NCI-H1417 (cell line): ENCODE measurements around the gene ROPN1B.
"Not testable (repeated sequence)": the region's sequence is repeated elsewhere in the genome, so short reads cannot be mapped to it uniquely, and the experiment has no call there.

ENCODE experiments used
- DNase-seq, 3 experiments: peaks; one replicate each; lab custom pipeline; 2025; lab: John Stamatoyannopoulos, UW

Gene ROPN1B

DNA sequence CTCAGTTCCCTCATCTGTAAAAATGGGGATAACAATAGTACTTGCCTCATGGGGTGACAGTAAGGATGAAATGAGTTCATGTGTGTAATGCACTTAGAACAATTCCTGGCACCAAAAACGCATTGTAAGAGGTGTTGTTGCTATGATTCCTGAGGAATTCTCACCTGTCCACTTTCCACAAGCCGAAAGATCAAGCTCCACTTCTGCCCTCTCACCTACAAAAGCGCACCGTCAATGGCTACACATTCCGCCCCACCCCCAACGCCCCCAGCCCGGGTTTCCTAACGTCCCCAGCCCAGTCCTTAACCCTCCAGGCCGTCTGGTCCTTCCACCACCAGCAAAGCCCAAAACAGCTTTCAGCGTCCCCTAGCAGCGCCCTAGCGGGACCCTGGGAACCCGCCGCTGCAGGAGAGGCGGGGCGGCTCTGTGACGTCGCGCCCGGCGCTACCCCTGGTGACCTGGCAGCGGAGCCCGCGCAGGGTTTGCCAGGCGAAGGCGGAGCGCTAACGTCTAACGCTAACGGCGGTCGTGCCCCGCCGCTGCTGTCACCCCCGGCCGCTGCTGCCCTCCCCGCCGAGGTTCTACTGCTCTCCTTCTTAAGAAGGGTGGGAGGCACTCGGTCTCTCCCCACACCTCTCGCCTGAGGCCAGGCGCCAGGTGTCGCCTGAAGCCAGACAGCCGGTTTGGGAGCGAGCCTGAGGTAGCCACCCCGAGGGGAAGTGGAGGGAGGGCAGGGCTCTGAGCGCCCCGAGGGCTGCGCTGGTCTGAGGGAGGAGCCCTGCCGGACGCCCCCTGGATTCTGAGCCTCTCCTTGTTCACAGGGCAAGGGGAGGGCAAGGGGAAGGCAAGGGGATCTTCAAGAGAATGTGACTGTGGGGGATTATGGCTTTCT lies at the start of gene ROPN1B:
Gene ROPN1B, plus strand, starts transcription at position 478 of the 892 bp plus-strand sequence. CDS start 2,877 bp downstream, outside the sequence.
- DNase-seq, result not testable (repeated sequence)

DNA sequence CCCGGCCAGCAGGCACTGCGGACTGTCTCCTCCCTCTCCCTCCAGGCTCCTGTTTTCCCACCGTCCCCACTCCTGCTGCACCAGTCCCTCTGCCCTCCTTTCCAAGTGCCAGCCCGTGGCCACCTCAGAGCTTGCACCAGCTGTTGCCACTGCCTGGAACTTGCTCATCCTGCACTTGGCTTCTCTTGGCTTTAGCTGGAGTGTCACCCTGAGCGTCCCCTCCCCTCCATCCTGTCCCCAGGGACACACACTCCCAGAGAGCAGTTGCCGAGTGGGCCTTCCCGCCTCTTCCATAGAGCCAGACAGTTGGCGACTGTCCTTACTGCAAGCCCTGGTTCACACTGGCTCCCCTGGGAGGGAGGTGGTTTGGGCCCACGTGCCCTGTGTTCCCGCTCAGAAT lies 48.8 kb upstream of the ROPN1B start:
- not testable (repeated sequence) for DNase-seq

DNA sequence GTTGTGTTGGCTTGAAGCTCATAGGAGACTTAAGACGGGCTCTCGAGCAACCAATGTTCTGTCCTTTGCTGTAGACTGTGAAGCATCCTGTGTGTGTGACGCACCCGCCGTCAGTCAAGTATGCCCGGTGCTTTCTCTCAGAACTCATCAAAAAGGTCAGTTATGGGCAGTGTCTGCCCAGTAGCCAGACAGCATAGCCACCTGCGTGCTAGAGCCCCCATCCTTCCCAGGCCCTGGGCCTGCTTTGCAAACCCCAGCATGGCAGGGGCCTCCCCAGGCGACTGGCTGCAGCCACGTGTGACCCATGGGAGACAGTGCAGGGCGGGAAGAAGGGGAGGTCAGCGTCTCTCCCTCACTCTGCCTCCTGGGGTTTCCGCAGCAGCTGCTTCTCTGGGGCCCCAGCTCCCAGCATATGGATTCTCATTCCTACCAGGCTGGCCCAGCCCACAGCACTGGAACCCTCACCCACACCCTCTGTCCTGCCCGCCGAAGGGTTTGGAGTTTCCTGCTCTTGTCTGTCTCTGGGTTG lies 48.2 kb upstream of the ROPN1B start:
- DNase-seq, result not testable (repeated sequence)

DNA sequence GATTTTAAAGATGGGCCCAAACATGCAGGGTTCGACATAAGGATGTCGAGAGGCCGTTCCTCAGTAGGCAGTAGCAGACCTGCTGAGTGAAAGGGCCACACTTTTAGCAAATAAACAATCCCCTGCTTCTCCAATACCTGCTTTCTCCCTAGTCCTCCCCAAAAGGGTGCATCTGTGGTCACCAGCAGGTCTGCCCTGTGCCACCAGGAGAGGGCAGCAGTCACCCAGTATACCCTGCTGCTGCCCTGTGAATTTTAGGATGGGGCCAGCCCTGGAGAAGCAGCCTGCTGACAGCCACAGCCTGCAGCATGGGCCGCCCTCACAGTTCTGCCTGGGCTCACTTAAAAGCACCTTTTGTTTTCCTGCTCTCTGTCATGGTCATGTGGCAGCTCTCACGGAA lies 47.3 kb upstream of the ROPN1B start:
- peak; percentile 20 to 54 (median 34) for DNase-seq

DNA sequence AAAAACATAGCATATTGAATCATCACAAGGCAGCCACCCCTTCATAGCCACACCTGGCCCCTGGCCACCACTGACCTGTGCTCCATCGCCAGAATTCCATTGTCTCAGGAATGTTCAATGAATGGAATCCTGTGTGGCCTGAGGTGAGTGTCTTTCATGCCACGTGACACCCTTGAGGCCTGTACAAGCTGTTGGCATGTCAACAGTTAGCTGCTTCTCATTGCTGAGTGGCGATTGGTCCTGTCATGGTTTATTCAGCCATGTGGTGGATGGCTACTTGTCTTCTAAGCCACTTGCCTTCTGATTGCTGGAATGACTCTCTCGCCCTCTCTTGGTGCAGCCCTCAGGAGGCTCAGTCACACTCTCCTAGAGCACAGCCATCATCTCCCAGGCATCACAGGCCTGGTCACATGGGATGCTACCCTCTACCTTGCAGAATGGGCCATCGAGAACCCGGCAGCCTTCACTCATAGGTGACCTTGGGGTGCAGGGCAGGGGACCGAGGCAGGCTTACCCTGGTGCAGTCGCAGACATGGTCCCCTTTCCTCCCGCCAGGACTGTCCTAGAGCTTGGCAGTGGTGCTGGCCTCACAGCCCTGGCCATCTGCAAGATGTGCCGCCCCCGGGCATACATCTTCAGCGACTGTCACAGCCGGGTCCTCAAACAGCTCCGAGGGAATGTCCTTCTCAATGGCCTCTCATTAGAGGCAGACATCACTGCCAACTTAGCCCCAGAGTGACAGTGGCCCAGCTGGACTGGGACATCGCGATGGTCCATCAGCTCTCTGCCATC lies 45.5 kb upstream of the ROPN1B start:
- not testable (repeated sequence) for DNase-seq

DNA sequence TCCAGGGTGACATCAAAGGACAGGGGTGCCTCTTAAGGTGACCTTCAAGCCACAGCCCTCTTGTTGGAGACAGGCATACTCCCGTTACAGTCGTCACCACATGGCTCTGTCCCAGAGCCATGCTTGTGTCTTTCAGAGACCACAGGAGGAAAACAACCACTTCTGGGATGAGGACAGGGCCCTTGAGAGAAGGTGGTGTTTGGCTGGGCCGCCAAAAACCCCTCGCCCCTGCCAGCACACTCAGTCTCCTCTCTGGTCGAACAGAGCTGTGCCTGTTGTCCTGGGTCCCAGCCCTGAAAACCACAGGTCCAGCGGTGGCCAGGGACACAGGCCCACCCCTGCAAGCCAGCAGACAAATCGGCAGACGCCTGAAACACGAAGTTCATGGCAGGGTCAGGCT lies 44.7 kb upstream of the ROPN1B start:
- not testable (repeated sequence) for DNase-seq

DNA sequence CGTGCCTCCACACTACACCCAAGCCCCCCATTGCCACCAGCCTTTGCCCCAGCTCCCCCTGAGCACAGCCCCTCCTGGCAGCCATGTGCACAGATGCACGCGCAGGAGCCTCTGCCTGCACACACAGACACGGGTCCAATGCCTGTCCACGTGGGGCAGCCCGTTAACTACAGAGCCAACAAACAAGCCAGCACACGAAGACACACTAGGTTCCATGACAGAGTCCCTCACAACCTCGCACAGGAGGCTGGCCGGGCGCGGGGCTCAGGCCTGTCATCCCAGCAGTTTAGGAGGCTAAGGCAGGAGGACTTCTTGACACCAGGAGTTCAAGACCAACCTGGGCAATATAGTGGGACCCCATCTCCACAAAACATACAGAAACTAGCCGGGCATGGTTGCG lies 43.3 kb upstream of the ROPN1B start:
- not testable (repeated sequence) for DNase-seq

DNA sequence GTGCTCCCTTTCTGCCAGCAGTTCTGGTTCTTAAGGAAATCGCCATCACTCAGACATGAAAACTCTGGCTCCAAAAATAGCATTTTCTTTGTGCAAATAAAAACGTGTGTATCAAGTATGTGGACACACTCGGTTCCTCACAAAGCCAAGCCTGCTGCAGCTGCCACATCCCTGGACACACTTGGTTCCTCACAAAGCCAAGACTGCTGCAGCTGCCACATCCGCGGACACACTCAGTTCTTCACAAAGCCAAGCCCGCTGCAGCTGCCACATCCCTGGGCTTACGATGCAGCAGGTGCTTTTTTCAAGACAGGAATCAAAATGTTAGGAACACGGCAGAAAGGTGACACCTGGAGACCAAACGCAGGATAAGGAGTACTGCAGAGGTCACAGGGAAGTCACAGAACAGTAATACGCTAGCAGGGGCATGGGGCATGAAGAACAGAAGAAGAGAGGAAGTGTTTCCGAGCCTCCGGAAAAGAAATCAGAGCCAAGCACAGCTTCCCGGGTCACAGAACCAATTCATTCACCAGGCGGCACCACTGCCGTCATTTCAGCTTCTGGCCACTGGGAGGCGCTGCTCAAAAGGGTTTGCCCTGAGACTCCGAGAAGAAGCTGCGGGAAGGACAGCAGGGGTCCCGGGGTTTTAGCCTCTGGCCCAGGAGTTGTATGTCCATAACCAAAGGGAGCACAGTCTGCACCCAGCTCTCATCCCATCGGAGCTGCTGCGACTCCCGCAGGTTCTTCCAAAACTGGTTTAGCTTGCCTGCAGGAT lies 40.0 kb upstream of the ROPN1B start:
- DNase-seq, result peak; percentile 67 to 87 (median 71)

DNA sequence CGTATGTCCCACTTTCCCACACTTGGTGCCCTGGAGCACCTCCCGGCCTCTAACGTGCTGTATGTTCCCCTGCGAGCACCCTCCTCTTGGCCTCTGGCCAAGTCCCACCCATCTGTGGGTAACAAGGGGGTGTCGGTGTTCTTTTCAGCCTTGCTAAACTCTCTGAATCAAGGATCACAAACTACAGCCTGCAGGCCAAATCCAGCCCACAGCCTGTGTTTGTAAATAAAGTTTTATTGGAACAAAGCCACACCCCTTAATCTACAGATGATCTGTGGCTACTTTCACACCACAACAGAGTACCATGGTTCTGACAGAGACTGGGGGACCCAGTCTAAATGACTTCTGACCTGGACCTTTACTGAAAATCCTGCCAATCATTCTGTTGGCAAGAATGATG lies 39.2 kb upstream of the ROPN1B start:
- not testable (repeated sequence) for DNase-seq

DNA sequence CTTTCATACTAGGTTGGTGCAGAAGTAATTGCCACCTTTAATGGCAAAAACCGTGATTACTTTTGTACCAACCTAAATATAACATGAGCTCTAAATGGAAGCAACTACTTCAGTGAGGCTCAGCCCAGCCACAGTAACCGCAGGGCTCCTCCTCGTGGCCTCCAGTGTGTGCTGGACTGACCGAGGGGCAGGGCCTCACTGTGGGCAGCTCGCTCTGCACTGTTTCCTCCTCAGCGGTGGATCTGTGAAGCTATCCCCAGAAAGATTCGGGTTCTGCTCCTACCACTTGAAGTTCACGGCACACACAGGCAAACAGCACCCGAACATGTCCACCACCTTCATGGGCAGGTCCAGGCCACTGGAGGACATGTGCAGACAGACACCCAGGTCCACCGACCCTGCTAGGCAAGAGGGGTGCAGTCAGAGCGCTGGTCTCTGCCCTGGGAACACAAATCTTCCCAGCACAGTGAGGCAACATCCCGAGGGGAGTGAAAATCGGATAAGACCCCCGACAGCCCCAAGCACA lies 37.6 kb upstream of the ROPN1B start:
- DNase-seq, result not testable (repeated sequence)

DNA sequence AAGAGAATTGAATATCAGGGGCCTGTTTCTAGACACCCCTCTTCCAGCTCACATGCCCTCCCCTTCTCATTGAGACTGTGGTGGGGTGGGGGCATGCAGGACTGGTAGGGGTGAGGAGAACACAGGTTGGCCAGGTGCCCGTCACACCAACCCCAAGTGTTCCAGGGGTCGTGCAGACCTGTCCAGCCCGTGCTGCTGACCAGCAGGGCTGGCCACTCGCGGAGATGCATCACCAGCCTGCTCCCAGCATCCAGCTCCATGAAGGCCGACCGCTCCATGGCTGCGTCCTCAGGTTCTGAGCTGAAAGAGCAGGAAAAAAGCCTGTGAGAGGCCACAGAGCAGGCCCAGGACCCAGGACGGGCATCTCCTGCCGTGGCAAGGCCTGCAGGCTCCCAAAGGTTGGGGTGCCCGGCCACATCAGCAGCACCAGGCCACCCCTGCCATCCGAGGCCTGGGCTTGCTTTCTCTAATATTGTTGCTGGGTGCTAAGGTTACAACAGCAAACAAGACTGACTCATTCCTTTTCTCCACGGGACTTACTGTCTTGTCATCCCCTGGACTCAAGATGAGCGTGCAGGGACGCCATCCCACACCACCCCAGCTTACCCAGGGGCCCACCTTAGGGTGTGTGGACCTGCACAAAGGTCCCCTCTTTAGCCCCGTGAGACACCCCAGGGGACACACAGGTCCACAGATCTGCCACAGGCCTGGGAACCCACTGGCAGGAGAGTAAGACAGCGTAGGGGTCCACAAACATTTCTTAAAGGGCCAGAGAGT lies 35.4 kb upstream of the ROPN1B start:
- DNase-seq, result not testable (repeated sequence)

DNA sequence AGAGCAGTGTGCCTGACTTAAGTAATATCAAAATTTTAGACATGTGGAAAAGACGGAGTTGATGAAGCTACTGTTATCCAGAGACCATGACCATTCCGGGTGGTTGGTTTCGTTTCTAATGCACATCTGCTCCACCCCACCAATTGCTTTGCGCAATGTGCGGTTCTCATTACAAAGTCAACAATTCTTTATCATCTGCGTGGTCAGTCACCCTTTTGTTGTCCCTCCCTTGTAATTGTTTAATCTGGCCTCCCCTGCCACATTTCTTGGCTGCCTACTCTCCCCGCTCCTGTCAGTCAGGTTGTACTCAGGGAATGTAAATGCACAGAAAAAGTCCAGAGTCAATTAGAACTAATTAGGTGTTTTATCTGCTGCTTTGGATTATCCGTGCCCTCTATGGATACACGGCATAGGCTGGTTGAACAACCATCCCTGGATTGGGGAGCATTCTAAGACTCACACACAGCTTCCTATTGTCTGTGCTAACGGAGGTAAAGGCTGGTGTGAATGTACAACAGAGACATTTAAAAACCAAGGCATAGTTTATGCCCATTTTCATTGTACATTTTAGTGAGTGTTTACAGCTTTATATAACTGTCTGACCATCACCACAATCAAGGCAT lies 33.6 kb upstream of the ROPN1B start:
- peak in 2 of 3 experiments; percentile 11 to 63 for DNase-seq

DNA sequence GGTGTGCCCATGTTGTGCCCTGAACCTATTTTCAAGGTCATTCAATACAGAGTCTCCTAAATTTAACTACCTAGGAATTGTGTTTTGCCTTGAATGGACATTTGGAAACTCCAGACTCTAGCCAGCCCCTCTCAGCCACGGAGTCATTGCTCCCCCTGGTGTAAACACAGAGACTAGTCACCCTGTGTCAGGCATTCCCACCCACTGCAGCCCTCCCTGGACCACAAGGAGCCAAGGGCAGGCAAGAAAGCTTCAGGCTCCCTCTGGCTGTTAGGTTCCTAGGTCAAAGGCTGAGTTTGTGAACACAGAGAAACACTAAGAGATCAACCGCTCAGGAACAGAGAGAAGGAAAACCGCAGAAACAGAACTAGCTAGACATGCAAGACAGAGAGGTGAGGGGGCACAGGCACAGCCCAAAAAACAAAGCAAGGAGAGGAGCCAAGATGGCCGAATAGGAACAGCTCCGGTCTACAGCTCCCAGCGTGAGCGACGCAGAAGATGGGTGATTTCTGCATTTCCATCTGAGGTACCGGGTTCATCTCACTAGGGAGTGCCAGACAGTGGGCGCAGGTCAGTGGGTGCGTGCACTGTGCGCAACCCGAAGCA lies 32.7 kb upstream of the ROPN1B start:
- peak in 2 of 3 experiments; percentile 7 to 49 for DNase-seq

DNA sequence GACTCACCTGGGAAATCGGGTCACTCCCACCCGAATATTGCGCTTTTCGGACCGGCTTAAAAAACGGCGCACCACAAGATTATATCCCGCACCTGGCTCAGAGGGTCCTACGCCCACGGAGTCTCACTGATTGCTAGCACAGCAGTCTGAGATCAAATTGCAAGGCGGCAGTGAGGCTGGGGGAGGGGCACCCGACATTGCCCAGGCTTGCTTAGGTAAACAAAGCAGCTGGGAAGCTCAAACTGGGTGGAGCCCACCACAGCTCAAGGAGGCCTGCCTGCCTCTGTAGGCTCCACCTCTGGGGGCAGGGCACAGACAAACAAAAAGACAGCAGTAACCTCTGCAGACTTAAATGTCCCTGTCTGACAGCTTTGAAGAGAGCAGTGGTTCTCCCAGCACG lies 32.1 kb upstream of the ROPN1B start:
- DNase-seq, result not testable (repeated sequence)

DNA sequence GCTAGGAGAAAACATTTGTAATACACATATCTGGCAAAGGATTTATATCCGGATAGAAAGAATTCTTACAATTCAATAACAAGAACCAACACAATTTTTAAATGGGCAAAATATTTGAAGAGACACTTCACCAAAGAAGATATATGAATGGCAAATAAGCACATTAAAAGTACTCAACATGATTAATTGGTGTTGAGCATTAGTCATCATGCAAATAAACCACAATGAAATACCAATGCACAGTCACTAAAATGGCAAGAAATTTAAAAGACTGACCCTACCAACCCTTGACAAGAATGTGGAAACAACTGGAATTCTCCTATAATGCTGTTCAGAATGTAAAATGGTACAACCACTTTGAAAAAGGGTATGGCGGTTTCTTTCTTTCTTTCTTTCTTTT lies 21.2 kb upstream of the ROPN1B start:
- DNase-seq, result not testable (repeated sequence)

DNA sequence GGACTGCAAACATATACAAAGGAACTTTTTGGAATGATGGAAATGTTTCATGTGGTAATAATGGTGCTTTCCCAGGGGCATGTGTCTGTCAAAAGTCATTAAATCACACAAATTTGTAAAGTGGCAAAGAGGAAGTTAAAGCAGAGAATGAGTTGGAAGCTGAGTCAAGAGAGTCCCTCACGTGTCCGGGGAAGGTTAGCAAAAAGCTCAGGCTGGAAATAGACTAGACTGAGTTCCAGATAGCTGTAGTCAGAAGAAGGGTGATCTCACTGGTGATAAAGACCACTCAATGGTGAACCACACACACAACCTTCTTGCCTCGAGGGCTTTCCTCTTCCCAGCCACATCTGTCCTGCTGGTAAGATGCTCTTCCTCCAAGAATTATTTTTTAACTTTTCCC lies 20.1 kb upstream of the ROPN1B start:
- not testable (repeated sequence) for DNase-seq

DNA sequence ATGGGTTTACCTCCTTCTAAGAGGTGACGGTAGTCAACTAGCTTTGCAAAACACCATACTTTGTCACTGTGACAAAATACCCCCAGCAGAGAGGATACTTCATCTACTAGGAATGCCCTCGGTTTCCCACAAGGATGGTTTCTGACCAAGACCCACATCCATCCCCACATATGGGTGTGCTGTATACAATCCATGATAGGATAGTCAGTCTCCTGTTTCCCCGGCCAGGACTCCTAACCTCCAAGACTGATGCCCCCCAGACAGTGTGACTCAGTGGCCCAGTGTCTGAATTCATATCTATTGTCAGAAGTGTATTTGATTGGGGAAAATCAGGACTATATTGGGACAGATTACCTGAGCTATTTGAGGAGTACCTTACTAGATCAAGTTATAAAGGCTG lies 17.8 kb upstream of the ROPN1B start:
- DNase-seq, result not testable (repeated sequence)

DNA sequence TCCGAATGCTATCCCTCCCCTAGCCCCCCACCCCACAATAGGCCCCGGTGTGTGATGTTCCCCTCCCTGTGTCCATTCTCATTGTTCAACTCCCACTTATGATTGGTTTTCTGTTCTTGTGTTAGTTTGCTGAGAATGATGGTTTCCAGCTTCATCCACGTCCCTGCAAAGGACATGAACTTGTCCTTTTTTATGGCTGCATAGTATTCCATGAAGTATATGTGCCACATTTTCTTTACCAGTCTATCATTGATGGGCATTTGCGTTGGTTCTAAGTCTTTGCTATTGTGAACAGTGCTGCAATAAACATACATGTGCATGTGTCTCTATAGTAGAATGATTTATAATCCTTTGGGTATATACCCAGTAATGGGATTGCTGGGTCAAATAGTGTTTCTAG lies 12.0 kb upstream of the ROPN1B start:
- DNase-seq, result not testable (repeated sequence)

DNA sequence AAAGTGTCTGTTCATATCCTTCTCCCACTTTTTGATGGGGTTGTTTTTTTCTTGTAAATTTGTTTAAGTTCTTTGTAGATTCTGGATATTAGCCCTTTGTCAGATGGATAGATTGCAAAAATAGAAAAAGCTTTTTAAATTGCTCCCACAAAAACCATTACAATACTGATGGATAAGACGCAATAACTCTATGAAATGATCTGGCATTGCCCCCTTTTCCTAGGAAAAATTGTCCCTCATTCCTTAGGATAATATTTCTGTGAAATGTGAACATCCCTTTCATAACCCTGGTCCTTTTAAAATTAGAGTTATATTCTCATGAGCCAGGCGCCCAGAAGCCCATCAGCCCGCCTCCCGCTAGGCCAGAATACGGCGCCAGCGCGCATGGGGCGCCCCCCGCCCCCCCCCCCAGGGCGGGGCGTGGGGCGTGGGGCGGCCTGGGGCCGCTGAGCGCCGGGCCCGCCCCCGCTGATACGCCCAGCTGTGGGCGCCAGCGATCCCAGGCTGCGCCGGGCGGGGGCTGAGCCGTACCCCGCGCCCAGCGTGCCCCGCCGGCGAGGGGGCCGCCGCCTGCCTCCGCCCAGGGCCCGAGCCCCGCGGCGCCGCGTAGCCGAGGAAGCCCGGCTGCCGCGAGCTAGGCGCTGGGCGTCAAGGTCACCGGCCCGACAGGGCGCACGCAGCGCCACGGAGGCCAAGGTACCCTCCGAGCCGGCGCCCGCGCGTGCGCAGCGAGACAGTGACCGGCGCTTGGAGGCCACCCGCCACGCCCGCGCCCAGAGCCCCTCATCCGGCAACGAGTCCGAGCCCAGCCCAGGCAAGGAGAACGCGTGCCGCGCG lies 11.1 kb upstream of the ROPN1B start:
- no peak for DNase-seq
